Hematopoietic multipotent progenitor cell (in vitro differentiated cells): ENCODE results near the gene ZNF839. TPM values are rescaled to one million over a fixed set of nuclear protein-coding genes. Genes with fewer than 3 reads are reported as not detected.
"Not testable (repeated sequence)": the region's sequence is repeated elsewhere in the genome, so short reads cannot be mapped to it uniquely, and the experiment has no call there.

Source experiments
- DNase-seq, 3 donors: peaks; one replicate each; pipeline ENCODE4 v3.0.0-alpha.2; 2011 to 2015; ENCODE audit warnings: low read depth in 2 of 3, low spot score in 2 of 3
- total RNA-seq: library from RNA; depleted of rRNA; stranded (reverse); fragments of >200 nt; gene quantifications from one replicate; pipeline ENCODE4 v1.2.3, GENCODE V29; 2012

Gene ZNF839
- total RNA-seq, 1 donor: 8.3 TPM

GRCh38 chr14:102333795-102334705, 14.5 kb downstream of the ZNF839 start:
- DNase-seq: no peak

- no peak for DNase-seq
These were observed 15.6 kb downstream of the ZNF839 start for GRCh38 chr14:102335163-102335562.

DNA sequence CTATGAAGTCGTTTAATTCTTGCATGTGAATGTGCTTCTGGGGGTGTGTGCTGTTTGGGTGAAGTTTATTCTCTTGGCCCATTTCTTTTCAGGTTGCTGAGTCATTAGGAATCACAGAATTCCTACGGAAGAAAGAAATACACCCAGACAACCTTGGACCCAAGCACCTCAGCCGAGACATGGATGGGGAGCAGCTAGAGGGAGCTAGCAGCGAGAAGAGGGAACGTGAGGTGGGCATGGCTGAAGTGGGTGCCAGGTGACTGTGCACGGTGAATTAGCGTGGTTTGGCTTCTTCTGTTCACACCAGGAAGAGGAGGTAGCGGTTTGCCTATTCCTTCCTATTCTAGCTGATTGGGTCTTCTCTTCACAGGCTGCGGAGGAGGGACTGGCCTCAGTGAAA, 19.2 kb downstream of the ZNF839 start:
- DNase-seq: no peak

DNA sequence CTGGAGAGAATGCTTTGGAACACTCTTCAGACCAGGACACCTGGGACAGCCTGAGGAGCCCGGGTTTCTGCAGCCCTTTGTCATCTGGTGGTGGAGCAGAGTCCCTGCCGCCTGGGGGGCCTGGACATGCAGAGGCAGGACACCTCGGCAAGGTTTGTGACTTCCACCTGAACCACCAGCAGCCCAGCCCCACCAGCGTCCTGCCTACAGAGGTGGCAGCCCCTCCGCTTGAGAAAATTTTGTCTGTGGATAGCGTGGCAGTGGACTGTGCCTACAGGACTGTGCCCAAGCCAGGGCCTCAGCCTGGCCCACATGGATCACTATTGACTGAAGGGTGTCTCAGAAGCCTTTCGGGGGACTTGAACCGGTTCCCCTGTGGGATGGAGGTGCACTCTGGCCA, 22.0 kb downstream of the ZNF839 start:
- DNase-seq: no peak

DNA sequence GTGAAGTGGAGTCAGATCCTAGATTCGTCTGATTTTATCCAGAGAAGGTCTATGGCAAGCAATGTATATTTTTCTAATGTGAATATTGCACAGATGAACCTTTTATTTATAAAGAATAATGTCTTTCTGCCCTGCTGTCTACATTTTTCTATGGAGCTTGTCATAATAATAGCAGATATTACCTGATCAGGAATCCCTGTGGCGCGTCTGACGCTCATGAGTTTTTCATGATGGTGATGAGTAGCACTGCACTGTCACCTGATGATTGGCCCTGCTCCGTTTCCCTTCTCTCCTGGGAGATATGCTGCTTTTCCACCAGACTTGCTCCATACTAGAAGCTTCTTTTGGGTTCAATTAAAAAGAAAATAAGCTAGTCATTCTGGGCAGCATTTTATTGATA, 22.7 kb downstream of the ZNF839 start:
- no peak for DNase-seq

DNA sequence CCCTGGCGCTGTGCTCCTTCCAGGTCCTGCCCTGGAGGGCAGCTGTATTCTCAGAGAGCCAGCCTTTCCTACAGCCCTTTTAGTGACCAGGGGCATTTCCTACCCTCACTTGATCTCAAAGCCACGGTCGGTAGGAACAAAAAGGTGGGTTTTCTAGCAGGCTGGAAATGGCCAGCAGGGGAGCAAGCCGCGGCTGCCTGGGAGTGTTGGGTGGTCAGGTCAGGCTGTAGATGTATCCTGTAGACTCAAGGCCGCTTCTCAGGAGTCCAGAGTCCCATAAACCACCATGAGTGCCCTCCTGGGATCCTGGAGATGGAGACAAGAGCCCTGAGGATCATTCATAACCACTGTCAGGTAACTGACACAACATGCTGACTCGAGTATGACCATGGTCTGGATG, 24.5 kb downstream of the ZNF839 start:
- no peak for DNase-seq

- no peak for DNase-seq
These were observed 24.9 kb downstream of the ZNF839 start for GRCh38 chr14:102344485-102344884.

DNA sequence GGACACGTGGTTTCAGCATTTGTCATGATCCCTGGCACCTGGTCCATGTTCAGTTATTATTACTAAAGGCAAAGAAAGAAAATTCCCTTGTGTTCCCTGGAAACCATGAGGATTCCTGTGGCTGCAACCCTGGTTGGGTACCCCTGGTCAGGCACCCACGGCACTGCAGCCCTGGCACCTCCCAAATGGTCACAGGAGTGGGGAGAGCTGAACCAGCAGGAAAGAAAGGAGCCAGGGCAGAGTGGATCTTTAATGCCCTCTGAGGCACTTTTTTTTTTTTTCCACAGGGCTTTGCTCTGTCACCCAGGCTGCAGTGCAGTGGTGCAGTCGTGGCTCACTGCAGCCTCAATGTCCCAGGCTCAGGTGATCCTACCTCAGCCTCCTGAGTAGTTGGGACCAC, 25.7 kb downstream of the ZNF839 start:
- DNase-seq: no peak

DNA sequence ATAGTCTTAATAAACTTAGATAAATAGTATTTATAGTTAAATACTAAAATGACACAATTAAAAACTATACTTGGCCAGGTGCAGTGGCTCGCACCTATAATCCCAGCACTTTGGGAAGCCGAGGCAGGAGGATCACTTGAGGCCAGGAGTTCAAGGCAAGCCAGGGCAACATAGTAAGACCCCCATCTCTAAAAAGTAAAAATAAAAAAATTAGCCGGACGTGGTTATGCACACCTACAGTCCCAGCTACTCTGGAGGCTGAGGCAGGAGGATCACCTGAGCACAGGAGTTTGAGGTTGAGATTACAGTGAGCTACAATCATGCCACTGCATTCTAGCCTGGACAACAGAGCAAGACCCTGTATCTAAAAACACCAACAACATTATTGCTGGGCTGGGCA, 27.1 kb downstream of the ZNF839 start:
- no peak for DNase-seq

DNA sequence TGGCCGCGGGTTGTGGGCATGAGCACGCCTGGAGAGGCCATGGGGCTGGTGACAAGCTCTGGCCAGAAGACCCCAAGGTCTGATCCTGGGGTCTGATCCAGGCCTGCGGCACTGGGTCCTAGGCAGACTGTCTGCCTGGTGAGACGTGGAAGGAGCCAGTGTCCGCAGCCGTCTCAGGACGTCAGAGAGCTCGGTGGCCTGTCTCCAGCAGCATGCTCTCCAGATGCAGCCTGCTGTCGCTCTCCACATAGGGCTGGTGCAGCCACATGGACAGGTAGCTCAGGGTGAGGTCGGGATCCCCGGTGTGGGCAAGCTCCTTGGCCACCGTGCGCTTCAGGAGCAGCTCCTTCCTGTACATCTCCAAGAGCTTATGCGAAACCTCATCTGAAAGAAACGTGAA, 28.8 kb downstream of the ZNF839 start:
- no peak for DNase-seq

DNA sequence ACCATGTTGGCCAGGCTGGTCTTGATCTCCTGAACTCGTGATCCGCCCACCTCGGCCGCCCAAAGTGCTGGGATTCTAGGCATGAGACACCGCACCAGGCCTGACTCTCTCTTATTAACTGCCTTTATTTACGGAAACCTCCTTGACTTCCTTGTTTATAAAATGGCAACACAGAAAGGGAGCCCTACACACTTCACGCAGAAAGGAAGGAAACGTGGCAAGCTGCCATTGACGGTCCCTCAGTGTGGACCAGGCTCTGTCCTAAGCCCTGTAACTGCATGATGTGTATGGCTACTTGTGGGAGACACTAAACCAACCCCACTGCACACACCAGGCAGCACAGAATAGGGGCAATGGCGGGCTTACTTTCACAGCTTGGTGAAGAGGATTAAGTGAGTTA, 31.5 kb downstream of the ZNF839 start:
- no peak for DNase-seq

DNA sequence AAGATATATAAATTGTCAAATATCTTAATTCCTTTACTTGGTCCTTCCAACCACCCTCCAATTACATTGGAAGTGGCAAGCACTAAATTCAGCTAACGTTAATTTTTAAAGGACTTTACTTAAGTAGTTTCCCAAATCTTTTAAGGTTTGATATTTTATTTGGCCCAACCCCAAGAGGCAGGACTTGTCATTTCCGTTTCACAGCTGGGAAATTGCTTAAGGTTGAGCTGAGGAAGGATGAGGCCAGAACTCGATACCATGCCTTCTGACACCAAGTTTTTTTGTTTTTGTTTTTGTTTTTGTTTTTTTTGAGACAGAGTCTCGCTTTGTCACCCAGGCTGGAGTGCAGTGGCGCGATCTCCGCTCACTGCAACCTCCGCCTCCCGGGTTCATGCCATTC, 32.0 kb downstream of the ZNF839 start:
- DNase-seq: not testable (repeated sequence)

DNA sequence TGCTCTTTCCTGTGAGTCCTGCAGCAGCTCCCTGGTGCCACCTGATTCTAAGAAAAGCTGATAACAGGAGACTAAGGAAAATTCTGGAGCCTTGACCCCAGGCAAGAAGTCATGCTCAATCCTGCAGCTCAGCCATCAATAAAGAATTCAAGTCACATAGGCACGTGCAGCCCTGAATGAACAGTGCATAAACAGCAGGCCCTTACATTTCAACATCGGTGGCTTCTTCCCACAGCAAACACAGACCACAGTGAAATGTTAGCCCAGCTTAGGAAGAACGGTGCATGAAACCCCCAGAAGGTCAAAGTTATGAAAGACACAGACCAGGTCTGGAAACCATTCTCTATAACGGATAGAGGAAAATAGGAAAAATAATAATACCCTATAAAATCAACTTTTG, 32.7 kb downstream of the ZNF839 start:
- no peak for DNase-seq

- DNase-seq: no peak
These were observed 33.6 kb downstream of the ZNF839 start for GRCh38 chr14:102353126-102353619.

- no peak for DNase-seq
These were observed 36.7 kb downstream of the ZNF839 start for GRCh38 chr14:102356280-102356679.

- DNase-seq: no peak
These were observed 39.8 kb downstream of the ZNF839 start for GRCh38 chr14:102359341-102359740.

DNA sequence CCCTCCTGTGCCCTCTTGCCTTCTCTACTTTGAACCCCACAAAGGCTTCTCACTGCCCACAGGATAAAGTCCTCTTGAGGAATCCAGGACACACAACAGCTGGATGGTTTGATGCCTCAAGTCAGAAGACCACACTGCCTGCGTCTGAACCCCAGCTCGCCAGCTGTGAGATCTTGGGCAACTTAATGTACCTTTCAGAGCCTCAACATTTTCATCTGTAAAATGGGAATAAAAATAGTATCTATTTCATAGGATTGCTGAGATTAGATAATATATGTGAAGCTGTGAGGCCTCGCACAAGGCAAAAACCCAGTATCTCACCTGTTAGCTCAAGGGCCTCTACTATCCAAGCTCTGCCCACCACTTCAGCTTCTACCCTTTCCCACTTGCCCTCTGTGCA, 40.8 kb downstream of the ZNF839 start:
- DNase-seq: no peak

- peak in 1 of 3 donors; percentile 46 for DNase-seq
These were observed 42.5 kb downstream of the ZNF839 start for GRCh38 chr14:102362084-102362483.

GRCh38 chr14:102362545-102363181, 43.1 kb downstream of the ZNF839 start, which contains the start of the genes CINP and TECPR2:
CINP (minus strand) TSS chr14:102362890; CDS start chr14:102362851, 39 bp downstream.
TECPR2 (plus strand) TSS chr14:102362941; CDS start chr14:102376722, 13,781 bp downstream.
- DNase-seq: peak; percentile 87 to 95 (median 94)

GRCh38 chr14:102363182-102363943, 43.8 kb downstream of the ZNF839 start:
- DNase-seq: peak; percentile 14 to 30 (median 26)

DNA sequence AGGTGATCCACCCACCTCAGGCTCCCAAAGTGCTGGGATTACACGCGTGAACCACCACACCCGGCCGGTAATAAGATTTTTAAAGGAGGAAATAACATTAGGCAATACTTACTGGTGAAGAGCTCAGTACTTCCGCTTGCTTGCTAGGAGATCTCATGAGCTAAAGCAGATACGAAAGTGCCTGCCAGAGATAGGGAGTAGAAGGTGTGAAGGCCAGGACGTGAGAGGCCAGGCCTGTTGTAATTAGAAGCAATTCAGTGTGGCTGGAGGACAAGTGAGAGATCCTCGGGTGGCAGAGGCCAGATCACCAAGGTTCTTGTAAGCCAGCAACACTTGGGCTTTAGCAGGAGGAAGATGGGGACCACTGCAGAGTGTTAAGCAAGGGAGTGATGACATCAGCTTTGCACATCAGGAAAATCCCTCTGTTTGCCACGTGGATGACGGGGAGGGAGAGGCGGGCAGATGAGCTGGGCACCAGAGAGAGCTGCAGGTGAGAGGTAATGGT, 50.8 kb downstream of the ZNF839 start:
- DNase-seq: no peak
